Hepatic stellate cell (primary cell): ENCODE measurements around the gene NUDT16L1.
A peak's percentile ranks its signal among the peaks of the same experiment; 100 is the strongest.
"Not testable (repeated sequence)": the region's sequence is repeated elsewhere in the genome, so short reads cannot be mapped to it uniquely, and the experiment has no call there.

Experiments used
- DNase-seq: peaks from one replicate; pipeline ENCODE4 v3.0.0; 2011; ENCODE audit warnings: low spot score

NUDT16L1 gene

GRCh38 chr16:4723071-4723767, 29.9 kb downstream of the NUDT16L1 start:
- DNase-seq = no peak

GRCh38 chr16:4724661-4725270, 31.4 kb downstream of the NUDT16L1 start:
- no peak for DNase-seq

- no peak for DNase-seq
Observed at GRCh38 chr16:4726616-4727015, 33.3 kb downstream of the NUDT16L1 start.

GRCh38 chr16:4728676-4729075, 35.3 kb downstream of the NUDT16L1 start:
- DNase-seq = no peak

GRCh38 chr16:4729876-4730275, 36.5 kb downstream of the NUDT16L1 start:
- no peak for DNase-seq

- no peak for DNase-seq
Observed at GRCh38 chr16:4733211-4733742, 39.9 kb downstream of the NUDT16L1 start.

- peak; percentile 22 for DNase-seq
Observed at GRCh38 chr16:4733747-4734062, 40.3 kb downstream of the NUDT16L1 start.

- DNase-seq = peak; percentile 100
Observed at GRCh38 chr16:4734063-4734729, 40.8 kb downstream of the NUDT16L1 start, which contains the start of the genes ANKS3 and DNAAF8. Gene ANKS3 (minus strand): TSS chr16:4734271. CDS start chr16:4730149, 4,122 bp downstream. Gene DNAAF8 (plus strand): TSS chr16:4734537. CDS start chr16:4736515, 1,978 bp downstream.

GRCh38 chr16:4734730-4735535, 41.6 kb downstream of the NUDT16L1 start:
- peak; percentile 93 for DNase-seq

GRCh38 chr16:4736546-4736945, 43.2 kb downstream of the NUDT16L1 start:
- DNase-seq = no peak

- DNase-seq = no peak
Observed at GRCh38 chr16:4737545-4737944, 44.2 kb downstream of the NUDT16L1 start.

- DNase-seq = not testable (repeated sequence)
Observed at GRCh38 chr16:4738370-4738769, 45.0 kb downstream of the NUDT16L1 start.

GRCh38 chr16:4743226-4743878, 50.0 kb downstream of the NUDT16L1 start:
- no peak for DNase-seq

- DNase-seq = no peak
Observed at GRCh38 chr16:4744555-4745273, 51.4 kb downstream of the NUDT16L1 start.

- DNase-seq = no peak
Observed at GRCh38 chr16:4745274-4745569, 51.9 kb downstream of the NUDT16L1 start.
